Left ventricle myocardium inferior (tissue), 1 donor: ENCODE measurements around the gene TAF4B. TPM values are rescaled to one million over a fixed set of nuclear protein-coding genes. Genes with fewer than 3 reads are reported as not detected.

Experiments used
- DNase-seq: peaks from one replicate; pipeline ENCODE4 v3.0.0-alpha.2; 2020
- H3K27ac ChIP-seq: fragments of 200-600 bp; replicated peaks from 2 replicates; pipeline ENCODE4 v1.8.0; 2021
- H3K27me3 ChIP-seq: fragments of 200-600 bp; 2 replicates; pipeline ENCODE4 v1.8.0; 2021; ENCODE audit warnings: low read depth
- H3K36me3 ChIP-seq: fragments of 200-600 bp; 2 replicates; pipeline ENCODE4 v1.8.0; 2021
- H3K4me1 ChIP-seq: fragments of 200-600 bp; 2 replicates; pipeline ENCODE4 v1.8.0; 2021
- H3K4me3 ChIP-seq: fragments of 200-600 bp; 2 replicates; pipeline ENCODE4 v1.8.0; 2021; ENCODE audit warnings: mild to moderate bottlenecking, moderate library complexity
- H3K9me3 ChIP-seq: fragments of 200-600 bp; replicated peaks from 2 replicates; pipeline ENCODE4 v1.8.0; 2021
- intact Hi-C: fragments of 100-400 bp; cut with micrococcal nuclease; formaldehyde crosslinking; loops from one replicate; pipeline ENCODE4 v1.11.0; 2022
- total RNA-seq: library from RNA; stranded (reverse); fragmentation: NEBNext Ultra II Directional; extraction: Animal tissue kit (Norgen Biotek cat#: 25700); gene quantifications from one replicate; pipeline ENCODE4 v1.2.1, GENCODE V29; 2021
- TF ChIP-seq, protein P1 (sequence below): fragments of 200-600 bp; IDR thresholded peaks from 2 replicates; pipeline ENCODE4 v1.8.0; 2021; ENCODE audit warnings: antibody characterized with exemption, mild to moderate bottlenecking, borderline replicate concordance
- donor health status: DM: no; HTN: yes; CAD: no; lungs with severe emphysema.

Gene TAF4B
- total RNA-seq, 1 donor from 2014 or later, result 1.1 TPM

- Histone ChIP-seq H3K4me1 (no peaks in the 10 kb centered on the region), H3K36me3 (no peaks in the 10 kb centered on the region), H3K27me3 (no peaks in the 10 kb centered on the region), H3K27ac (no peak overlapping the region), H3K9me3 (no peaks in the 10 kb centered on the region), H3K4me3 (no peak overlapping the region)
- no peak for DNase-seq
- intact Hi-C loops, result no loop called here
- TF ChIP-seq, protein P1, sequence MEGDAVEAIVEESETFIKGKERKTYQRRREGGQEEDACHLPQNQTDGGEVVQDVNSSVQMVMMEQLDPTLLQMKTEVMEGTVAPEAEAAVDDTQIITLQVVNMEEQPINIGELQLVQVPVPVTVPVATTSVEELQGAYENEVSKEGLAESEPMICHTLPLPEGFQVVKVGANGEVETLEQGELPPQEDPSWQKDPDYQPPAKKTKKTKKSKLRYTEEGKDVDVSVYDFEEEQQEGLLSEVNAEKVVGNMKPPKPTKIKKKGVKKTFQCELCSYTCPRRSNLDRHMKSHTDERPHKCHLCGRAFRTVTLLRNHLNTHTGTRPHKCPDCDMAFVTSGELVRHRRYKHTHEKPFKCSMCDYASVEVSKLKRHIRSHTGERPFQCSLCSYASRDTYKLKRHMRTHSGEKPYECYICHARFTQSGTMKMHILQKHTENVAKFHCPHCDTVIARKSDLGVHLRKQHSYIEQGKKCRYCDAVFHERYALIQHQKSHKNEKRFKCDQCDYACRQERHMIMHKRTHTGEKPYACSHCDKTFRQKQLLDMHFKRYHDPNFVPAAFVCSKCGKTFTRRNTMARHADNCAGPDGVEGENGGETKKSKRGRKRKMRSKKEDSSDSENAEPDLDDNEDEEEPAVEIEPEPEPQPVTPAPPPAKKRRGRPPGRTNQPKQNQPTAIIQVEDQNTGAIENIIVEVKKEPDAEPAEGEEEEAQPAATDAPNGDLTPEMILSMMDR, result no peak
Observed at GRCh38 chr18:26421931-26422330, 195.7 kb downstream of the TAF4B start.

- H3K9me3 ChIP-seq, result no peaks in the 10 kb centered on the region
- no peaks in the 10 kb centered on the region for H3K36me3 ChIP-seq
- DNase-seq, result no peak
- TF ChIP-seq, protein P1, result no peak
- no peaks in the 10 kb centered on the region for H3K27me3 ChIP-seq
- no peak overlapping the region for H3K4me3 ChIP-seq
- H3K4me1 ChIP-seq, result no peaks in the 10 kb centered on the region
- no peak overlapping the region for H3K27ac ChIP-seq
- intact Hi-C loops, result no loop called here
Observed at GRCh38 chr18:26422472-26423162, 196.4 kb downstream of the TAF4B start.

DNA sequence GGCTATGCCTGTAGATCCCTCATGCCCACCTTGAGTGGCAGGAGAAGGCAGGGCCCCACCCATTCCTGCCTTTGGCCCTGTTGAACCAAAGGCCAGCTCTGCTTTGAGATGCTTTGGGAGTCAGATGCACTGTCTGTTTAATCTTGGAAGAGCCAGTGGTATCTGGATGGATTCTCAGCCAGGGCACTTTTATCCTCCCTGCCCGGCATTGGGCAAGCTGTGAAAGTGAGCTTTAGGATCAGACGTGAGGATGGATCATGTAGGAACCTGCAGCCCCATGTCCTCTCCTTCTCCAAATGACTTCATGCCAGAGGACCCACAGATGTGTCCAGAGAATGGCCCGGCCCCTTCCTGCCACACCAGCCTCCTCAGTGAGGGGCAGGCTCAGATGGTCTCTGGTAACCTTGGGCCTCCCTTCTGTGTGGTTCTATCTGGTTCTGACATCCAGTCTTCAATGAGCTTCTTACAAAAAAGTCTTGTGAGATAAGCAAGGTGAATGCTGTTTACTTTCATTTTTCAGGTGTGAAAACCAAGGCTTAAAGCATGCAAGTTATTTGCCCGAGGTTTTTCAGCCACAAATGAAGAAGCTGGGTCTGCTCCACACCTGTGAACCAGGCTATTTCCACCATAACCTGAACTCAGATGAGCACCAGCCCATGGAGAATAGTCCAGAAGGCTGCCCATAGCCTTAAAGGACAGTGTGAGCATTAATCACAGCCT is 198.3 kb downstream of the TAF4B start:
- DNase-seq, result no peak
- Histone ChIP-seq H3K9me3 (no peaks in the 10 kb centered on the region), H3K4me1 (no peaks in the 10 kb centered on the region), H3K27ac (no peak overlapping the region), H3K27me3 (no peaks in the 10 kb centered on the region), H3K4me3 (no peak overlapping the region), H3K36me3 (no peaks in the 10 kb centered on the region)
- TF ChIP-seq, protein P1, result no peak
- intact Hi-C loops, result no loop called here

- H3K4me1 ChIP-seq, result no peaks in the 10 kb centered on the region
- TF ChIP-seq, protein P1, result no peak
- no peaks in the 10 kb centered on the region for H3K9me3 ChIP-seq
- no peak overlapping the region for H3K4me3 ChIP-seq
- no peak overlapping the region for H3K27ac ChIP-seq
- H3K27me3 ChIP-seq, result no peaks in the 10 kb centered on the region
- DNase-seq, result no peak
- intact Hi-C loops, result no loop called here
- no peaks in the 10 kb centered on the region for H3K36me3 ChIP-seq
Observed at GRCh38 chr18:26425148-26425531, 198.9 kb downstream of the TAF4B start.

- no peaks in the 10 kb centered on the region for H3K9me3 ChIP-seq
- intact Hi-C loops, result no loop called here
Observed at GRCh38 chr18:26429535-26430226, 203.4 kb downstream of the TAF4B start.

More at GRCh38 chr18:26429535-26430226, 203.4 kb downstream of the TAF4B start:
- Histone ChIP-seq H3K27ac (no peak overlapping the region), H3K27me3 (no peaks in the 10 kb centered on the region), H3K36me3 (no peaks in the 10 kb centered on the region), H3K4me1 (no peaks in the 10 kb centered on the region), H3K4me3 (no peak overlapping the region)
- TF ChIP-seq, protein P1, result no peak
- no peak for DNase-seq
